Activated T-cell treated with anti-CD3 and anti-CD28 coated beads, Interleukin-2, amount 50 U/mL, for 4 hours (primary cell): Measurements from ENCODE around the gene ZP1. TPM values are rescaled to one million over a fixed set of nuclear protein-coding genes. Genes with fewer than 3 reads are reported as not detected.

Source experiments
- ATAC-seq, 2 donors: fragments of 200-7000 bp; cut with Tn5 transposase; one replicate each; pipeline ENCODE4 v1.10.0; 2021
- DNase-seq: peaks from one replicate; pipeline ENCODE4 v3.0.0-alpha.2; 2020
- H3K27me3 Mint-ChIP-seq: one replicate; pipeline ENCODE4 v1.8.0; 2021; ENCODE audit warnings: low read depth, mixed read lengths
- H3K36me3 Mint-ChIP-seq: one replicate; pipeline ENCODE4 v1.8.0; 2022; ENCODE audit warnings: mixed read lengths; ENCODE audit not compliant: insufficient read depth
- H3K4me1 Mint-ChIP-seq: one replicate; pipeline ENCODE4 v1.8.0; 2021; ENCODE audit warnings: low read depth, mixed read lengths
- H3K4me3 Mint-ChIP-seq: one replicate; pipeline ENCODE4 v1.8.0; 2021; ENCODE audit warnings: mild to moderate bottlenecking, moderate library complexity, mixed read lengths
- H3K9me3 Mint-ChIP-seq: one replicate; pipeline ENCODE4 v1.8.0; 2021; ENCODE audit warnings: mixed read lengths
- total RNA-seq, 3 donors: library from RNA; stranded (reverse); gene quantifications; one replicate each; pipeline ENCODE4 v1.2.1, GENCODE V29; 2021

Gene ZP1
- total RNA-seq, 3 donors from 2014 or later = not detected

DNA sequence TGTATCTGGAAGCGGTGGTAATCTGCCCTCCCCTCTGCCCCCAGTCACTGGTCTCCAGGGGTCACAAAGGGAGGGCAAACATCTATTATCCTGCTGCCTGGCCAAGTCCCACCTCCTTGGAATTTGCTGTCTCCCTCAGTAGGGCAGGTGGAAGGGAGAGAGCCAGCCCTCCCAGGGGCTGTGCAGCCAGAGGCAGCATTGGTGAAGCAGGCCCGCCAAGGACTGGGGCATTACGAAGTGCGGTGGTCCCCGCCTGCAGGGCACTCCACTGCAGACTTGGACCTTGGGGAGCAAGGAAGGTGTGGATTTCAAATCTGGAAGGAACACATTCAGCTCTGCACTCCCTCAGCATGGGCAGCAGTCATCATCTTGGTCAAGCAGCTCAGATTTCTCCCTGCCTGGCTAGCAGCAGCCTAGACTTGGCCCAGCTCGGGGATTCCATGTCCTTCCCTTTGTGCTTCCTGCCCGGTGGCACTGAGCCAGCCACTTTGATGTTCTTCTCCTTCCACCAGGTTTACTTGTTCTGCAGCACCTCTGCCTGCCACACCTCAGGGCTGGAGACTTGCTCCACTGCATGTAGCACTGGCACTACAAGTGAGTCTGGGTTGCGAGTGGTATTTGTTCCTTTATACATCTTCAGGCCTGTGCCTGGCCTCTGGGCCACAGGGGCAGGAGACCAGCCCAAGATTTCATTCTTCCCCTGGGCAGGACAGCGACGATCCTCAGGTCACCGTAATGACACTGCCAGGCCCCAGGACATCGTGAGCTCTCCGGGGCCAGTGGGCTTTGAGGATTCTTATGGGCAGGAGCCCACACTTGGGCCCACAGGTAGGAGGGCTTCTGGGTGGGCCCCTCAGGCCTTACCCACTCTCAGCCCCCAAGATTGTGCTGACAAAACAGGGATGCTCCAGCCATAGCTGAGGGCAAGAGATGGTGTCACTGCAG, 7.4 kb downstream of the ZP1 start:
- ATAC-seq (no peak), DNase-seq (no peak)
- peaks cover 12% of the 10 kb centered on the region for H3K36me3 Mint-ChIP-seq
- H3K27me3 Mint-ChIP-seq = no peaks in the 10 kb centered on the region
- peaks cover 13% of the 10 kb centered on the region for H3K4me1 Mint-ChIP-seq
- H3K4me3 Mint-ChIP-seq = no peak overlapping the region
- no peaks in the 10 kb centered on the region for H3K9me3 Mint-ChIP-seq

DNA sequence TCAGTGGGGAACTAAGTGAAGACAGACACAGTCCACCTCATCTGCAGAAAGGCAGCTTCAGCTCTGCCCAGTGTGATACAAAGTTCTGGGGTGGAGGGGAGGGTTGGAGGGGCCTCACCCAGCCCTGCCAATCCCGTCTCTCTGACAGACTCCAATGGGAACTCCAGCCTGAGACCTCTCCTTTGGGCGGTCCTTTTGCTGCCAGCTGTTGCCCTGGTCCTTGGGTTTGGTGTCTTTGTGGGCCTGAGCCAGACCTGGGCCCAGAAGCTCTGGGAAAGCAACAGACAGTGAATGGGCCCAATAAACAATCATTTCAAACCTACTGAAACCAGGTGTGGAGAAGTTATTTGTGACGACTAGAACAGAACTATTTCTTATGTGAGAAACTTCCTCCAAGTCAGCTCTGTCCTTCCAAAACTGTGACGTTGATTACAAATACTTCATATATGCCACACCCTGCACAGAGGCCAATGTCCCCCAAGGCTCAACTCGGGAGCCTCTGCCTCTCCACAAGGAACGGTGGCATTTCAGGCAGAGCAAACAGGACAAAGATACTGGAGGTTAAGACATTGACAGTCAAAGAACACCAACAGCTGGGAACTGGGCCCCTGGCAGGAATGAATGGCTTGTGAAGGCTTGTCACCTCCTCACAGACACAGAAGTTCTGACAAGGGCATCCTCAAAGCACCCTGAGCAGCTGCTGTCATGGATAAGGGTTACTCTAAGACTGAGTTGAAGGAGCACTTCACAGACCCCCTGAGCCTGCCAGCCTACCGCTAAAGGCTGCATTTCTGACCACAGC, 8.2 kb downstream of the ZP1 start:
- ATAC-seq (no peak), DNase-seq (no peak)
- no peaks in the 10 kb centered on the region for H3K27me3 Mint-ChIP-seq
- peaks cover 16% of the 10 kb centered on the region for H3K36me3 Mint-ChIP-seq
- H3K9me3 Mint-ChIP-seq = no peaks in the 10 kb centered on the region
- peaks cover 13% of the 10 kb centered on the region for H3K4me1 Mint-ChIP-seq
- H3K4me3 Mint-ChIP-seq = no peak overlapping the region

DNA sequence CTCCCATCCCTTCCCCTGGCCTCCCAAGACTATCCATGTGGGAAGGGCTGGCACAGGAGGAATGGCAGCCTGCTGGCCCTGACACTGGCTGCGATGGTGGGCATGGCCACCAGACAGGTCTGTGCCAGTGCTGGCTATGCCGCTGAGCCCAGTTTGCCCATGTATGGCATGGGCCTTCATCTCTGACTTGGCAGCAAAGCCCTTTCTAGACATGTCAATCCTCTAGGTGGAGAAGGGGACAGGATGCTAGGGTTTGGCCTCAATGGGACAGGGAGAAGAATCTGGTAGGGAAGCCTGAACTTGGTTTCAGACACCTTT, 8.8 kb downstream of the ZP1 start:
- no peak for DNase-seq
- Mint-ChIP-seq H3K9me3 (no peaks in the 10 kb centered on the region), H3K27me3 (no peaks in the 10 kb centered on the region), H3K4me3 (no peak overlapping the region), H3K36me3 (peaks cover 20% of the 10 kb centered on the region), H3K4me1 (peaks cover 11% of the 10 kb centered on the region)
- no peak for ATAC-seq

DNA sequence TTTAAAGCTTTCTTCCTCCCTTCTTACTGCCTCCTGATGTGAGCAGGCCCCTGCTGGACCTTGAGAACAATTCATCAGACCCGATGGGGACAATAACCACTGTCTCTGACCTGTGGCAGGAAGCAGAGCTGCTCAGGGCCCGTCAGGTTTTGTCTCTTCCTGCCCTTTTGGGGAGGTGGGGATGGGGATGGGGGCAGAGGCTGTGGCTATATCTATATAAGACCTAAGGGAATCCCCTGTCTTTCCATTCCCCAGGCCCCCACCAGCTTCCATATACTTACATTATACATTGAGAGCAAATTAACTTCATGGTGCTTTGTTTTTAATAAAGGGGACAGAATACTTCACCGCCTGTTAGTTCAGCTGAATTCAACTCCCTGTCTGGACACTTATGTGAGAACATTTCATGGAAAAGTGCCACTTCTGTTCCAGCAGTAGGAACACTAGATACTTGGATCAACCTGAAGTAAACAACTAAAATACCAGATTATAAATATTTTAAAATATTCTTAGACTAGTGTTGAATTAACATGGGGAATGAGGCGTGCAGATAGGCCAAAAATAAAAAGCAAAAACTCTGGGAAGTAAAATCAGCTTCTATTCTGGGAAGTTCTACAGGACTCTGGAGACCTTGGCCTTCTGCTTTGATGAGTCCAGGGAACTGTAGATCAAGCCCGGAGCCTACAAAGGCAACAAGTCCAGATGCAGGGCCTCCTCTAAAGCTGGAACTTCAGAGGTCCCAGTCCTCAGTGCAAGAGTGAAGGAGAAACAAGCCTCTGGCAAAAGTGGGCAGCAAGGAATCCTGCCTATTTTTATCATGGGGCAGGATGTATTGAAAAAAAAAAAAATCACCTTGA, 11.1 kb downstream of the ZP1 start:
- DNase-seq (no peak), ATAC-seq (no peak)
- Mint-ChIP-seq H3K4me3 (no peak overlapping the region), H3K27me3 (no peaks in the 10 kb centered on the region), H3K36me3 (peaks cover 34% of the 10 kb centered on the region), H3K9me3 (no peaks in the 10 kb centered on the region), H3K4me1 (peaks cover under 1% of the 10 kb centered on the region)

DNA sequence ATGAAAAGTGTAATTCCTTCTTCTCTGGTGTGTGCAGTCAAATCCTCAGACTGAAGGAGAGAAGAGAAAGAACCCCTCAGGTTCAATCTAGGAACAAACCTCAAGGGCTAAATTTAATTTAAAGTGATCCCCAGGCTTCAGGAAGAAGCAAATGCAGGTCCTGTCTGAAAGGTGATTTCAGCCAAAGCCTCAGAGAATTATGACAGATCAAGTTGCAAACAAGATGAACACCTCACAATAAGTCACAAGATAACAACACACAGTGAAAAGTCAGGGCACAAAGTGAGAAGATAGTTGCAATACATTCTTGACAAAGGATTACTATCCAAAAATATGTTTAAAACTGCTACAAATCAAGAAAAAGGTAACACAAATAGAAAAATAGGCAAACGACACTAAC, 11.8 kb downstream of the ZP1 start:
- H3K4me3 Mint-ChIP-seq = no peak overlapping the region
- peaks cover 39% of the 10 kb centered on the region for H3K36me3 Mint-ChIP-seq
- no peaks in the 10 kb centered on the region for H3K4me1 Mint-ChIP-seq
- H3K27me3 Mint-ChIP-seq = no peaks in the 10 kb centered on the region
- H3K9me3 Mint-ChIP-seq = no peaks in the 10 kb centered on the region
- DNase-seq (no peak), ATAC-seq (no peak)

DNA sequence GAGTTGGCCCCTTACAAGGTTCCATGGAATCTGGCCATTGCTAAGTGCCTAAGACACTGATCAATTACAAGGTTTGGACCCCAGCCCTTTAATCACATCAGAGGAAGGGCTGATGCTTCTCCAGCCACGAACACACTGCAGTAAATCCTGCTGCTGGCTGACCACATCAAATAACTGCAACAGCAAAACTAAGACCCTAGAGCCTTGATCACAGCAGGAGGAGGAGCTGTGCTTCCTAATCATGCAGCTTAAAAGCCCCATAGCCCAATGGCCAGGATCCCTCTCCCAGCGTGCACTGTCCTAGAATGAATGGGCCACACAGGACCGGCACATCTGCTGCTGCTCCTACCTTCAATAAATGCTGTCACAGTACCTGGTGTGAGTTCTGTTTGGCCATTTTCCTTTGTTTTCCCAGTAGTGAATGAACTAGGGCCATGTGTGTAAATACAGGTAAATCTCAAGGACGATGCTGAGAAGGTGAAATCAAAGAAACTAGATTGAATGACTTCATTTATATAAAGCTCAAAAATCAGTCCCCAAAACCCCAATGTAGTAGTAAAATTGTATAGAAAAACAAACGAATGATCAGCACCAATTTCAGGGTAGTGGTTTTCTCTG, 12.7 kb downstream of the ZP1 start:
- Mint-ChIP-seq H3K9me3 (no peaks in the 10 kb centered on the region), H3K4me3 (no peak overlapping the region), H3K36me3 (peaks cover 41% of the 10 kb centered on the region), H3K27me3 (no peaks in the 10 kb centered on the region), H3K4me1 (no peaks in the 10 kb centered on the region)
- DNase-seq (no peak), ATAC-seq (no peak)

DNA sequence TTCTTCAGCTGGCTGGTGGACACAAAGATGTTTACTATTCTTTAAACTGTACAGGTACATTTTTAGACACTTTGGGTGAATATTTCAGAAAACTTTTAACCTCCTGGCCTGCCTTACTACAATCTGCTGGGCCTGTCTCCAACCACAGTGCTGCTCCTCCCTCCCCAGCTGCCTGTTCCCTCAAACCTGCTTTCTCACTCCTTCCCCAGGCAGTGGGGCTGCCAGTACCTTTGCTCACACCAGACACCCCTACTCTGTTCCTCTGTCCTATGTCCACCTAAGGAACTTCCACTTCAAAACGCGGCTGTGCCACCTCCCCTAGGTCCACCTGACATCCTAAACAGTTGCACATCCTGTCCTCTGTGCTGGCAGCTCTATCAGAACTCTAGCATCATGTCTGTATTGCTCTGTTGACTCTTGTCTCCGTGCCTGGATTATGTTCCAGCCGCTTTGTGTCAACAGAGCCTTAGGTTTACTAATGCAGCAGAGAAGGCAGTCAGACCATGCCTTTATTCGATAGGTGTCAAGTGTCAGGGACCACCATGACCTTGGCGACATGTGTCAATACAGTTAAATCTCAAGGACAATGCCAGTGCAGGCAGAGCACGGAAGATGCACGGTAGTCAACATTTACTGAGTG, 13.4 kb downstream of the ZP1 start:
- Mint-ChIP-seq H3K4me1 (no peaks in the 10 kb centered on the region), H3K9me3 (no peaks in the 10 kb centered on the region), H3K4me3 (no peak overlapping the region), H3K36me3 (peaks cover 47% of the 10 kb centered on the region), H3K27me3 (no peaks in the 10 kb centered on the region)
- ATAC-seq (no peak), DNase-seq (no peak)

DNA sequence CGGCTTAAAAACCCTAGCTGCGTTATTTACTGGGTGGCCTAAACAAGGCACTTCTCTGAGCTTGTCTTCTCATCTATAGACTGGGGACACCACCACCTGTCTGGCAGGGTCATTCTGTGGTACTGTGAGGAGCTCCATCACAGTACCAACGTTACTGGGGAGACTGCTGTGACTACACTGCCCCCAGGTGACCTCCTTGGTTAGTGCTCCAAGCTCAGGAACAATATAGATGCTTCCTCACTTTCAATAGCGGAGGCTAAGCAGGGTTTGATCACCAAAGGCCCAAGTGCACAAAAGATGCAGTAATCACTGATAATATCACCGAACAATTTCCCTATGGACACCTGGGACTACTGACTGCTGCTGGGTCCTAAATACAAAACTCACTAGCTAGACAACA, 20.2 kb downstream of the ZP1 start:
- DNase-seq (no peak), ATAC-seq (peak; percentile 67 to 86)
- H3K36me3 Mint-ChIP-seq = peaks cover 45% of the 10 kb centered on the region
- H3K27me3 Mint-ChIP-seq = no peaks in the 10 kb centered on the region
- H3K9me3 Mint-ChIP-seq = no peaks in the 10 kb centered on the region
- no peak overlapping the region for H3K4me3 Mint-ChIP-seq
- no peaks in the 10 kb centered on the region for H3K4me1 Mint-ChIP-seq

DNA sequence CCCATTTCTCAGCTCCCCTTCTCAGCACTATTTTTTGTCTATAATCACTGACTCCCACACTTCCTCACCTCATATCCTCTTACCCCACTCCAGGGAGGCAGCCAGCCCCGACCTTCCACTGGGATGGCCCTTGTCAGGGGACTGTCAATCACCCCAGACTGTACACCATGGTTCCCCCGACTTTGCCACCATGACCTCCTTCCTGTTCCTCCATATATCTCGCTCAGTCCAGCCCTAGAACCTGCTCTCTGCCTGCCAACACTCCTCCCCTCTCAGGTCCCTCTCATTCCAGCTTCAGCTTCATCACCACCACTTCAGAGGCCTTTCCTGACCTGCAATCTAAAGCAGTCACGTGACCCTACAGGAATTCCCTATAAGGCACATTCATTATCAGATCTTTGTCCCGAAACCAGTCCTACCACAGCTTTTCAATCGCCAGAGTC, 22.5 kb downstream of the ZP1 start:
- Mint-ChIP-seq H3K36me3 (peaks cover 38% of the 10 kb centered on the region), H3K9me3 (no peaks in the 10 kb centered on the region), H3K4me3 (no peak overlapping the region), H3K4me1 (no peaks in the 10 kb centered on the region), H3K27me3 (no peaks in the 10 kb centered on the region)
- no peak for DNase-seq
- ATAC-seq = no peak

DNA sequence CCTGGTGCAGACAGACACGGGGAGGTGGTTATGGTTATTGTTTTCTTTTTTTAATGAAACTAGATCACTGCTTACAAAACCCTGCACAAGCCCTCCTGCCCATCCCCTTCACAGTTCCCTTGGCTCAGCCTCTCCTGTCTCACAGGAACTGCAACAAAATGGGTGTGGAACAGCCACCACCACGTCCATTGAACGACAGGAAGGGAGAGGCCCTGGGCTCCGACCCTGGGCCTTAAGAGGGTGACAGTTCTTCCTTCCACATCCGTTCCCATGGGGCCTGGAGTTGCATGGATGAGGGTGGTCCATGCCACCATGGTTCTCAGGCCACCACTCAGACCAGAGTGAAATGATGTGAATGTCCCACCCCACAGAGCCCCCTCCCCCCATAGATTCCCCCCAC, 23.4 kb downstream of the ZP1 start:
- Mint-ChIP-seq H3K4me3 (no peak overlapping the region), H3K9me3 (no peaks in the 10 kb centered on the region), H3K27me3 (no peaks in the 10 kb centered on the region), H3K4me1 (no peaks in the 10 kb centered on the region), H3K36me3 (peaks cover 39% of the 10 kb centered on the region)
- DNase-seq (no peak), ATAC-seq (no peak)

DNA sequence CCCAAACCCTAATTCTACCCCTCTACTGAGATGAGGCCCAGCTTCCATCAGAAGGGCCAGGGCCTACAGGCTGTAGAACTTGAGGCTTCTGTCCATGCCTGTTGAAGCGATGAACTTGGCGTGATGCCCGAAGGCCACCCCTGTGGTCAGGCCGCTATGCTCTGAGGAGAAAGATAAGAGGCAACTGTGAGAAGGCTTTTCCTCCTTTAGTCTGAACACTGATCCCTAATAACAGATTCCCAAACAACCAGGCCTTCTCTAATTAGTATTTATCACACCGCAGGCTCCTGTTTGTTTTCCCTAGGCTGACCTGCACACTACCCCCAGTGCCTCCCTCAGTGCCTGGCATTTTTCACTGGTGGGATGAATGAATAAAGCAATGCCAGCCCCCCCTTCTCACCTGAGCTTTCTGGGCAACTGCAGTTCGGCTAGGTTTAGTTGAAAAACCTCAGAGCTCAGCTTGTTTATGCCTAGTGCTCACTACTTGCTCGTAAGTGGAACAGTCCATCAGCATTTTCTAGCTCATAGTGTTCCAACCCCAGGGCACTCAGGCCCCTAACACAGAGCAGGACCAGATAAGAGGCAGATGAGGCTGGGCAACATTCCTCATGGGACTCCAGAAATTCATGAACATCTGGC, 23.9 kb downstream of the ZP1 start:
- no peak for ATAC-seq
- Mint-ChIP-seq H3K9me3 (no peaks in the 10 kb centered on the region), H3K4me3 (no peak overlapping the region), H3K27me3 (no peaks in the 10 kb centered on the region), H3K36me3 (peaks cover 40% of the 10 kb centered on the region), H3K4me1 (no peaks in the 10 kb centered on the region)
- DNase-seq = no peak

DNA sequence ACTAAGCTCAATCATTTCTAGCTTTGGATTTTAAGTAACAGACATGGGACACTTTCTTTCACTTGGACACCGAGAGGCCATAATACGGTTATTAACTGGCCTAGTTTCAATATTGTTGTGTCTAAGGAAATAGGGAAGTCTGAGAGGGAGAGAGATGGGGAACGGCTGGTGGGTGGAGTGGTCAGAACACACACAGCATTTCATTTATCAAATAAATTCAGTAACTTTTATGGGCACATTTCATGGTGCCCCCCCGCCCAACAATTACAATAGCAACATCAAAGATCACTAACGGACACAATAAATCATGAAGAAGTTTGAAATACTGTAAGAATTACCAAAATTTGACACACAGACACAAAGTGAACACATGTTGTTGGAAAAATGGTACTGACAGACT, 28.3 kb downstream of the ZP1 start:
- Mint-ChIP-seq H3K27me3 (no peaks in the 10 kb centered on the region), H3K9me3 (no peaks in the 10 kb centered on the region), H3K4me1 (no peaks in the 10 kb centered on the region), H3K4me3 (no peak overlapping the region), H3K36me3 (peaks cover 61% of the 10 kb centered on the region)
- DNase-seq = no peak
- no peak for ATAC-seq

DNA sequence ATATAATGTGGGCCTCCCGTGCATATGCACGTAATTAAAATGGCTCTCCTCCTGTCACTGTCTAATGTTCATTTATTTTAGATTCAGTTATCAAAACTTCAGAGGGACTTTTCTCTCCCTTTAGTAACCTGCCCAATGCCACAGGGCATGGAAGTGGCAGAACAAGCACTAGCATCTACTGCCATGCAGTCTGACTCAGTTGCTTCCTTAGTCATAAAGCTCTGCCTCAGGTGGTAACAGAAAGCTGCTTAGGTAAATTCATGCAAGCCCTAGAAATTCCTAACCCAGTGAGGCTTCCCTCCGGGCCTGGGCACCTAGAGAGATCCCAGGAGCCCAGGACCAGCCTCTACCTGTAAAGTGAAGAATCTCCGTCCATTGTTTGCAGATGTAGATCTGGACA, 30.2 kb downstream of the ZP1 start:
- DNase-seq (no peak), ATAC-seq (no peak)
- Mint-ChIP-seq H3K27me3 (no peaks in the 10 kb centered on the region), H3K4me3 (no peak overlapping the region), H3K36me3 (peaks cover 56% of the 10 kb centered on the region), H3K9me3 (no peaks in the 10 kb centered on the region), H3K4me1 (peaks cover 1% of the 10 kb centered on the region)
